IPS-11a (cell line): ENCODE data around the gene ZNF892.
"Not testable (repeated sequence)": the region's sequence is repeated elsewhere in the genome, so short reads cannot be mapped to it uniquely, and the experiment has no call there.

Experiments used
- H3K4me3 ChIP-seq: one replicate; pipeline ENCODE4 v1.5.1; 2013; ENCODE audit warnings: low read depth, low read length, control low read depth

Gene ZNF892

DNA sequence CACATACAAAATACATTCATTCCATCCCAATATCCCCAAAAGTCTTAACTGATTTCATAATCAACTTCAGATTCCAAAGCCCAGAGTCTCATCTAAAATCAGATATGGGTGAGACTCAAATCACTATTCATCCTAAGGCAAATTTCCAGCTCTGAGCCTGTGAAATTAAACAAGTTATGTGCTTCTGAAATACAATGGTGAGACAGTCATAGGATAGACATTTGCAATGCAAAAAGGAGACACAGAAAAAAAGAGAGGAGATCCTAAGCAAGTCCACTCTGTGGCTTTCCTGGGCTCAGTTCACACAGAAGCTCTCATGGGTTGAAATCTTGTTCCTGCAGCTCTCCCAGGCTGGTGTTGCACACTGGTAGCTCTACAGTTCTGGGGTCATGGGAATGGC lies 18.3 kb downstream of the ZNF892 start:
- no peak overlapping the region for H3K4me3 ChIP-seq

DNA sequence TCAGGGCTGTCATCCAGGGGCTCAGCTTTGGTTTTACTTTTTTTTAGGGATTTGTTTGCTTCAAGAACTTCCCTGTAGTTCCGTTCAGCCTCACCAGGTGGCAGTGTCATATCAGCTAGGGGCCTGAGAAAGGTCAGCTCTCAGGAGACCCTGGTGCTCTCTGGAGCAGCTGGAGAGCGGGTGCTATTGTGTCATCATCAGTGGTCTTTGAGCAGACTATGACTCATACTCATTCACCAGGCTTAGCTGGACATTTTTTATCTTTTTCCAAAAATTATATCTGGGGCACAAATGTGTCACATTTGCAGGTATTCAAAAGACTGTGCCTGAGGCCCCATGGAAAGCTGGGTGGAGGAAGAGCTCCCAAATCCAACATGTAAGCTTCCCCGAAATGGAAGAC lies 24.4 kb downstream of the ZNF892 start:
- H3K4me3 ChIP-seq, result no peak overlapping the region

DNA sequence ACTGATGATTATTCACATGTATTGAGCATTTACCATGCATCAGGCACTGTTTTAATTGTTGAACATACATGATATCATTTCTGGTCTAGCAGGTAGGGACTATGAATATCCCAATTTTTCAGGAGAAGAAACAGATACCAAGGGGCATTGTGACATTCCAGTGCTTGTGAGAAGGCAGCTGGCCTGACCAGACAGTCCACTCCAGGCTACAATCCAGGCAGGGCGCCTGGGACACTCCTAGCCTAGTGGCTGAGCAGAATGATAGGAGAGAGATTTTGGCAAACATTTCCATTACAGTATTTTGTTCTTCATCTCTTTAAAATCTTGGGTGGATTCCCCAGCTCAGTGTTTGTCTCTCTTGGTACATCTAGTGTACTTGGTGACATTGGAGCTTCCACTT lies 24.9 kb downstream of the ZNF892 start:
- H3K4me3 ChIP-seq, result no peak overlapping the region

DNA sequence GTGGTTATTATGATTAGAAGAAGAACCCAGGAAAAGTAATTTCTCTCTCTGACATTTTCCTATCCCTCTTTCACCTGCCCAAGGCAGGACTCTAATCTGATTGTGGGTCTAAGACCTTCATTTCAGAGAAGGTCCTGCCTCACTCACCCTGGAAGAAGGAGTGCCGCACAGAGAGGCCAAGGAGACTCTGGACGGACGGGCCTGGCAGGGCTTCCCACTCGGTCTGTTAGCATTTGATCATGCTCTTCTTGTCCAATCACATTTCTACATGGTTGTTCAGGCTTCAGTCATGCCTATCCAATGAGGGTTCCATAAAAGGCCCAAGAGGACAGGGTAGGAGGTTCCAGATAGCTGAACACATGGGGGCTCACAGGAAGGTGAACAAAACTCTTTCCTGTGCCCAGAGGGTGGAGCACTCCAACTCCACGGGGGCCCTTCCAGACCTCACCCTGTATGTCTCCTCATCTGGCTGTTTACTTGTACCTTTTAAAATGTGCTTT lies 27.0 kb downstream of the ZNF892 start:
- no peak overlapping the region for H3K4me3 ChIP-seq

DNA sequence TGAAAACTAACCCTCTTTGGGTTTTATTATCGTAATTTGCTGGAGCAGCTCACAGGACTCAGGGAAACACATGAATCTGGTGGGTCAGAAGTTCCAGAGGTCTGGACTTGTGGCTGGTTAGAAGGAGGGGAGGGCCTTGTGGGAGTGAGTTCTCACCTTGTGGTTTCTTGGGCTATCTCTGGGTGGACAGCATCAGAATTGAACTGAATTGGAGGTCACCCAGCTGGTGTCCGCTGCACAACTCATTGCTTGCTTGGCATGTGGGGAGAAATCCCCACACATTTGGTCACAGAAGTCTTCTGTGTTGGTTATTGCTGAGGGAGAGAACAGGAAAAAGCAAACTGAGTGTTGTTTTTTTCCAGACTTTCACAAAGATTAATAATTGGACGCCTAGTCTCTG lies 27.5 kb downstream of the ZNF892 start:
- H3K4me3 ChIP-seq, result no peak overlapping the region

DNA sequence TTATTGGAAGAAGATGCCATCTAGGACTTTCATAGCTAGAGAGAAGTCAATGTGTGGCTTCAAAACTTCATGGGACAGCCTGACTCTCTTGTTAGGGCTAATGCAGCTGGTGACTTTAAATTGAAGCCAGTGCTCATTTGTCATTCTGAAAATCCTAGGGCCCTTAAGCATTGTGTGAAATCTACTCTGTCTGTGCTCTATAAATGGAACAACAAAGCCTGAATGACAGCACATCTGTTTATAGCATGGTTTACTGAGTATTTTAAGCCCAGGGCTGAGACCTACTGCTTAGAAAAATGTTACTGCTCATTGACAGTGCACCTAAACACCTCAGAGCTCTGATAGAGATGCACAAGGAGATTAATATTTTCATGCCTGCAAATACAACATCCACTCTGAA lies 30.8 kb downstream of the ZNF892 start:
- no peak overlapping the region for H3K4me3 ChIP-seq

DNA sequence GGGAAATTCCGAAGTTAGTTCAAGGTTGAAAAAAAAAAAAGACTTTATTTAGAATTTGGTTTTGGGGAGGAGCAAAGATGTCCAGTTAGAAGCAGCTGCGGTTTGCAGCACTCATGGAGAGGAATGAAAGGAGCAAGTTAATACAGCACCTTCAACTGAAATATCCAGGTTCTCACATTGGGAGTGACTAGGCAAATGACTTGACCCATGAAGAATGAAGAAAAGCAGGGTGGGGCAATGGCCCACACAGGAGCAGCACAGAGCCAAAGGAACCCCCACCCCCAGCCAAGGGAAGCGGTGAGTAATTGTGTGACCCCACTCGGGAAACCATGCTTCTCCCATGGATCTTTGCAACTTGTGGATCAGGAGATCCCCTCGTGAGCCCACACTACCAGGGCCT lies 32.8 kb downstream of the ZNF892 start:
- H3K4me3 ChIP-seq, result no peak overlapping the region

DNA sequence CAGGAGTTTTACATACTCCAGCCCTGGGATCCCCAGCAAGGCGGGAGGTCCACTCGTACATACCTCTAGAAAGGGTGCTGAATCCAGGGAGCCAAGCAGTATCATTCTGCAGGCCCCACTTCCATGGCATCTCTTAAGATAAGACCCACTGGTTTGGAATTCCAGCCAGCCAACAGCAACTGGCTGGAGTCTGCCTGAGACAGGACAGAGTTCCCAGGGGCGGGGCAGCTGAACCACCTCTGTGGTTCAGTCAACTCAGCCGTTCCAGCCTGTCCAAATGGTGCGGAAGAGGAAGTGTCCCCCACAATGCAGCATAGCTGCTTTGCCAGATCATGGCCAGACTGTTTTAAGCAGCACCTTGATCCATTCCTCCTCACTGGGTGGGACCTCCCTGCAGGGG lies 33.2 kb downstream of the ZNF892 start:
- H3K4me3 ChIP-seq, result no peak overlapping the region

DNA sequence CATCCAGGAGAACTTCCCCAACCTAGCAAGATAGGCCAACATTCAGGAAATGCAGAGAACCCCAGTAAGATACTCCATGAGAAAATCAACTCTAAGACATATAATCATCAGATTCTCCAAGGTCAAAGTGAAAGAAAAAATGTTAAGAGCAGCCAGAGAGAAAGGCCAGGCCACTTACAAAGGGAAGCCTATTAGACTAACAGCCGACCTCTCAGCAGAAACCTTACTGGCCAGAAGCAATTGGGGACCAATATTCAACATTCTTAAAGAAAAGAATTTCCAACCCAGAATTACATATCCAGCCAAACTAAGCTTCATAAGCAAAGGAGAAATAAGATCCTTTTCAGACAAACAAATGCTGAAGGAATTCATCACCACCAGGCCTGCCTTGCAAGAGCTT lies 34.8 kb downstream of the ZNF892 start:
- not testable (repeated sequence) for H3K4me3 ChIP-seq
